WERI-Rb-1 (cell line): ENCODE results near the gene HDAC9.

Experiments
- DNase-seq: peaks from one replicate; pipeline ENCODE4 v3.0.0-alpha.2; 2020
- H3K27ac ChIP-seq: fragments of 250-450 bp; sonication (Bioruptor Pico); 2 replicates; pipeline ENCODE4 v1.5.1; 2020; ENCODE audit warnings: mild to moderate bottlenecking, moderate library complexity
- H3K27me3 ChIP-seq: fragments of 250-450 bp; sonication (Bioruptor Pico); 2 replicates; pipeline ENCODE4 v1.5.1; 2021; ENCODE audit warnings: mild to moderate bottlenecking, low read depth, moderate library complexity; ENCODE audit not compliant: insufficient read depth, severe bottlenecking
- H3K36me3 ChIP-seq: fragments of 250-450 bp; sonication (Bioruptor Pico); 2 replicates; pipeline ENCODE4 v1.5.1; 2020; ENCODE audit warnings: mild to moderate bottlenecking, moderate library complexity
- H3K4me3 ChIP-seq: 2 replicates; pipeline ENCODE4 v1.5.1; 2011; ENCODE audit warnings: low read depth, mild to moderate bottlenecking, control low read depth, low read length
- H3K9me3 ChIP-seq: fragments of 250-450 bp; sonication (Bioruptor Pico); 2 replicates; pipeline ENCODE4 v1.5.1; 2021; ENCODE audit warnings: mild to moderate bottlenecking, moderate library complexity; ENCODE audit not compliant: severe bottlenecking
- CTCF ChIP-seq: IDR thresholded peaks from 2 replicates; pipeline ENCODE4 v1.5.1; 2011; ENCODE audit warnings: low read depth, mild to moderate bottlenecking, control low read depth, inconsistent platforms, low read length

The HDAC9 gene

GRCh38 chr7:18552943-18553604, 57.5 kb downstream of the HDAC9 start:
- no peaks in the 10 kb centered on the region for H3K9me3 ChIP-seq
- DNase-seq = no peak
- TF ChIP-seq CTCF = no peak
- no peaks in the 10 kb centered on the region for H3K27me3 ChIP-seq
- H3K27ac ChIP-seq = no peak overlapping the region
- no peaks in the 10 kb centered on the region for H3K36me3 ChIP-seq
- H3K4me3 ChIP-seq = no peak overlapping the region

DNA sequence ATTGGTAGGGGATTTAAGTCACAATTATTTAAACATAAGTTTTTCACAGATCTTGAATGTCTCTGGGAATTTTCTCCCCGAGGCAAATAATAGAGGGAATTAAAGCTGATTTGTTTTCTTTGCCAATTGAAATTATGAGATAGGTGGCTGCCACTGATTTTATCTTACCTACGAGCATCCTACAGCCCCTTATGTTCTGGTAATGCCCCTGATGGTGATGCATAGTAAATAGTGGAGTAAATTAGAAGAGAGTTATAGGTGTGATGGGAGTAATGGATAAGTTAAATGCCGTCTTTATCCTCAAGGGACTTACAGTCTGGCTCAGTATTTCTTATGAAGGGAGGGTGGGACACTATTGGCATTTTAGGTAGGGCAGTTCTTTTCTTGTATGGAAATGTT, 58.1 kb downstream of the HDAC9 start:
- no peak for TF ChIP-seq CTCF
- Histone ChIP-seq H3K27ac (no peak overlapping the region), H3K27me3 (no peaks in the 10 kb centered on the region), H3K9me3 (no peaks in the 10 kb centered on the region), H3K4me3 (no peak overlapping the region), H3K36me3 (no peaks in the 10 kb centered on the region)
- no peak for DNase-seq

GRCh38 chr7:18555120-18555519, 59.6 kb downstream of the HDAC9 start:
- H3K27ac ChIP-seq = no peak overlapping the region
- no peaks in the 10 kb centered on the region for H3K36me3 ChIP-seq
- no peak for DNase-seq
- TF ChIP-seq CTCF = no peak
- H3K27me3 ChIP-seq = no peaks in the 10 kb centered on the region
- H3K4me3 ChIP-seq = no peak overlapping the region
- no peaks in the 10 kb centered on the region for H3K9me3 ChIP-seq

DNA sequence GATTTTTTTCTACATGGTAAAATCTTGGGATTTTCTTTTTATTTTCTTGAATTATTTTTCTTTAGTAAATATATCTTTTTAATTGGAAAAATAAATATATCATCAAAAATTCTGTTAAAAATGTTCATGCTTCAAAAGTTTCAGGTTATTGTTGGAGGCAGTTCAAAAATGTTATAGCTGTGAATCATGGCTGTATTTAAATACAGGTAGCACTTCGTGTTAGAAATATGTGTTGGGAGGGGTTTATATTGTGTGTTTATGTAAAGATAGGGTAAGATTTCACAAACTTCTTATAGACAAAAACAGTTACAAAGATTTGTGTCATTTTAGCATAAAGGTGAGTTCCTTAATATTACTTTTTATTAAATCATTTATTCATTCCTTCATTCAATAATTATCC, 60.4 kb downstream of the HDAC9 start:
- H3K27ac ChIP-seq = no peak overlapping the region
- H3K36me3 ChIP-seq = no peaks in the 10 kb centered on the region
- TF ChIP-seq CTCF = no peak
- no peaks in the 10 kb centered on the region for H3K9me3 ChIP-seq
- no peaks in the 10 kb centered on the region for H3K27me3 ChIP-seq
- no peak for DNase-seq
- H3K4me3 ChIP-seq = no peak overlapping the region

GRCh38 chr7:18558503-18558902, 63.0 kb downstream of the HDAC9 start:
- Histone ChIP-seq H3K27me3 (no peaks in the 10 kb centered on the region), H3K36me3 (no peaks in the 10 kb centered on the region), H3K9me3 (no peaks in the 10 kb centered on the region), H3K27ac (no peak overlapping the region), H3K4me3 (no peak overlapping the region)
- TF ChIP-seq CTCF = no peak
- DNase-seq = no peak

DNA sequence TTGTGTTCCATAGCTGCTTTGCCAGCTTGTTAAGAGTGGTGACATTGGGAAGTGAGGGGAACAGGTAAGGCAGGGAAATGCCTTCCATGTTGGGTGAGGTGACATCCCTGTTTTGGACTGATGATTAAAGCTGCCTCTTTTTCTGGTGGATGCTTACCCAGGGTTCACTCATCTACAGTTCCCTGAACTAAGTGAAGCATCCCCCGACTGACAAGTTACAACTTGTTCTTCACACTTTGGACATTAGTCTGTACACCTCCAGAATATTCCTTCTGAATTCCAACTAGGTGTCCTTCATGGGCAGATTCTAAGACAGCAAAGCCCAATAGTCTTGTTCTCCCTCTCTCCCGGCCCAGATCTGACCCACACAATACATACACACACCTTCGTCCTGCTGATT, 63.4 kb downstream of the HDAC9 start:
- no peak for DNase-seq
- TF ChIP-seq CTCF = no peak
- no peak overlapping the region for H3K27ac ChIP-seq
- no peaks in the 10 kb centered on the region for H3K27me3 ChIP-seq
- H3K4me3 ChIP-seq = no peak overlapping the region
- no peaks in the 10 kb centered on the region for H3K9me3 ChIP-seq
- no peaks in the 10 kb centered on the region for H3K36me3 ChIP-seq
